HEK293 (cell line): ENCODE measurements around the gene ZMYND12.

Experiments used
- CTCF ChIA-PET: fragments of 350-600 bp; formaldehyde crosslinking; extraction: SDS; loops from one replicate; lab custom pipeline; 2021; ENCODE audit warnings: antibody characterized with exemption; lab: Yijun Ruan, JAX
- POLR2A ChIA-PET: fragments of 300-600 bp; formaldehyde crosslinking; extraction: SDS; loops from one replicate; lab custom pipeline; 2020; ENCODE audit warnings: antibody characterized with exemption, inconsistent platforms; lab: Yijun Ruan, JAX
- H3K27ac ChIP-seq: fragments of 200-500 bp; sonication (Bioruptor generic); 2 replicates; pipeline ENCODE4 v1.5.1; 2014; ENCODE audit warnings: low read depth, low read length, control low read depth, inconsistent platforms; ENCODE audit errors: extremely low read depth
- H3K36me3 ChIP-seq, 2 experiments: fragments of 200-500 bp in 1 of 2; sonication (Bioruptor generic) in 1 of 2; 1 replicate in 1 of 2; 2 replicates in 1 of 2; pipeline ENCODE4 v1.5.1; 2014 to 2017; ENCODE audit warnings: inconsistent platforms in 2 of 2, low read length in 2 of 2; ENCODE audit not compliant: control insufficient read depth in 2 of 2, insufficient read depth in 1 of 2
- H3K4me1 ChIP-seq: fragments of 200-500 bp; sonication (Bioruptor generic); 2 replicates; pipeline ENCODE4 v1.5.1; 2014; ENCODE audit warnings: mild to moderate bottlenecking, low read length, inconsistent platforms; ENCODE audit not compliant: control insufficient read depth, insufficient read depth
- H3K4me3 ChIP-seq: 2 replicates; pipeline ENCODE4 v1.5.1; 2011; ENCODE audit warnings: low read depth, mild to moderate bottlenecking, control low read depth, low read length, moderate library complexity
- H3K9me3 ChIP-seq: fragments of 200-500 bp; sonication (Bioruptor generic); 2 replicates; pipeline ENCODE4 v1.5.1; 2014; ENCODE audit warnings: low read depth, low read length, inconsistent platforms; ENCODE audit not compliant: control insufficient read depth, insufficient read depth
- BCL11A ChIP-seq: fragments of 450-650 bp; formaldehyde crosslinking; IDR thresholded peaks from 2 replicates; pipeline ENCODE4 v1.5.1; 2016; ENCODE audit warnings: low read depth, missing biosample characterization, missing genetic modification characterization
- KLF8 ChIP-seq: fragments of 450-650 bp; formaldehyde crosslinking; IDR thresholded peaks from 2 replicates; pipeline ENCODE4 v1.5.1; 2016; ENCODE audit warnings: missing biosample characterization, missing genetic modification characterization
- KLF9 ChIP-seq: fragments of 450-650 bp; formaldehyde crosslinking; IDR thresholded peaks from 2 replicates; pipeline ENCODE4 v1.5.1; 2016; ENCODE audit warnings: missing biosample characterization, missing genetic modification characterization, low read depth
- SCRT1 ChIP-seq: fragments of 450-650 bp; formaldehyde crosslinking; IDR thresholded peaks from 2 replicates; pipeline ENCODE4 v1.5.1; 2016; ENCODE audit warnings: missing biosample characterization, missing genetic modification characterization, borderline replicate concordance
- SCRT2 ChIP-seq: fragments of 450-650 bp; formaldehyde crosslinking; IDR thresholded peaks from 2 replicates; pipeline ENCODE4 v1.5.1; 2016; ENCODE audit warnings: missing biosample characterization, missing genetic modification characterization
- ZBTB11 ChIP-seq: fragments of 450-650 bp; formaldehyde crosslinking; conservative IDR thresholded peaks from 2 replicates; pipeline ENCODE4 v1.5.1; 2016; ENCODE audit warnings: low read depth, missing biosample characterization, missing genetic modification characterization
- ZBTB17 ChIP-seq: fragments of 450-650 bp; formaldehyde crosslinking; IDR thresholded peaks from 2 replicates; pipeline ENCODE4 v1.5.1; 2016; ENCODE audit warnings: missing biosample characterization, missing genetic modification characterization
- ZBTB26 ChIP-seq: fragments of 450-650 bp; formaldehyde crosslinking; optimal IDR thresholded peaks from 2 replicates; pipeline ENCODE3; 2016; ENCODE audit warnings: missing biosample characterization, mild to moderate bottlenecking, missing genetic modification characterization
- ZBTB48 ChIP-seq: fragments of 450-650 bp; formaldehyde crosslinking; IDR thresholded peaks from 2 replicates; pipeline ENCODE4 v1.5.1; 2016; ENCODE audit warnings: missing biosample characterization, missing genetic modification characterization
- ZFHX2 ChIP-seq: fragments of 450-650 bp; formaldehyde crosslinking; conservative IDR thresholded peaks from 2 replicates; pipeline ENCODE4 v1.5.1; 2016; ENCODE audit warnings: missing biosample characterization, missing genetic modification characterization
- ZNF16 ChIP-seq: fragments of 450-650 bp; formaldehyde crosslinking; IDR thresholded peaks from 2 replicates; pipeline ENCODE4 v1.5.1; 2016; ENCODE audit warnings: low read depth, missing biosample characterization, missing genetic modification characterization
- ZNF184 ChIP-seq: fragments of 450-650 bp; IDR thresholded peaks from 2 replicates; pipeline ENCODE4 v1.5.1; 2018; ENCODE audit warnings: missing biosample characterization, mild to moderate bottlenecking, missing genetic modification characterization
- ZNF280C ChIP-seq: fragments of 450-650 bp; formaldehyde crosslinking; IDR thresholded peaks from 2 replicates; pipeline ENCODE4 v1.5.1; 2016; ENCODE audit warnings: missing biosample characterization, missing genetic modification characterization
- ZNF362 ChIP-seq: fragments of 450-650 bp; formaldehyde crosslinking; IDR thresholded peaks from 2 replicates; pipeline ENCODE4 v1.5.1; 2016; ENCODE audit warnings: missing biosample characterization, missing genetic modification characterization
- ZNF488 ChIP-seq: fragments of 450-650 bp; formaldehyde crosslinking; IDR thresholded peaks from 2 replicates; pipeline ENCODE4 v1.5.1; 2016; ENCODE audit warnings: missing biosample characterization, missing genetic modification characterization
- ZNF501 ChIP-seq: fragments of 450-650 bp; formaldehyde crosslinking; IDR thresholded peaks from 2 replicates; pipeline ENCODE4 v1.5.1; 2016; ENCODE audit warnings: missing biosample characterization, missing genetic modification characterization
- ZNF530 ChIP-seq: fragments of 450-650 bp; formaldehyde crosslinking; IDR thresholded peaks from 2 replicates; pipeline ENCODE4 v1.5.1; 2016; ENCODE audit warnings: low read depth, missing biosample characterization, missing genetic modification characterization
- ZNF548 ChIP-seq: fragments of 450-650 bp; formaldehyde crosslinking; IDR thresholded peaks from 2 replicates; pipeline ENCODE4 v1.5.1; 2016; ENCODE audit warnings: missing biosample characterization, missing genetic modification characterization
- ZNF624 ChIP-seq: fragments of 450-650 bp; formaldehyde crosslinking; IDR thresholded peaks from 2 replicates; pipeline ENCODE4 v1.5.1; 2017; ENCODE audit warnings: missing biosample characterization, missing genetic modification characterization
- ZNF626 ChIP-seq: fragments of 450-650 bp; sonication (Bioruptor Pico); formaldehyde crosslinking; IDR thresholded peaks from 2 replicates; pipeline ENCODE4 v1.5.1; 2018; ENCODE audit warnings: missing biosample characterization, missing genetic modification characterization, inconsistent platforms
- ZNF629 ChIP-seq: fragments of 450-650 bp; formaldehyde crosslinking; IDR thresholded peaks from 2 replicates; pipeline ENCODE4 v1.5.1; 2017; ENCODE audit warnings: missing biosample characterization, missing genetic modification characterization
- ZNF660 ChIP-seq: fragments of 450-650 bp; IDR thresholded peaks from 2 replicates; pipeline ENCODE4 v1.5.1; 2018; ENCODE audit warnings: missing biosample characterization, mild to moderate bottlenecking, missing genetic modification characterization
- ZNF704 ChIP-seq: fragments of 450-650 bp; formaldehyde crosslinking; IDR thresholded peaks from 2 replicates; pipeline ENCODE4 v1.5.1; 2016; ENCODE audit warnings: missing biosample characterization, missing genetic modification characterization
- ZSCAN16 ChIP-seq: fragments of 450-650 bp; formaldehyde crosslinking; IDR thresholded peaks from 2 replicates; pipeline ENCODE4 v1.5.1; 2016; ENCODE audit warnings: missing biosample characterization, missing genetic modification characterization
- ZXDB ChIP-seq: fragments of 450-650 bp; formaldehyde crosslinking; IDR thresholded peaks from 2 replicates; pipeline ENCODE4 v1.5.1; 2016; ENCODE audit warnings: missing biosample characterization, missing genetic modification characterization

ZMYND12 gene

GRCh38 chr1:42386051-42386450 is 69.8 kb downstream of the ZMYND12 start:
- ChIA-PET POLR2A (no interaction called here), CTCF (no interaction called here)
- peak; percentile 87 for TF ChIP-seq SCRT2 (tag by site-specific recombination)
- TF ChIP-seq BCL11A (tag by site-specific recombination): no peak
- TF ChIP-seq KLF9: no peak
- TF ChIP-seq ZNF184 (tag by site-specific recombination): no peak
- TF ChIP-seq ZNF629 (tag by site-specific recombination): no peak
- TF ChIP-seq ZNF626 (tag by site-specific recombination): no peak
- TF ChIP-seq SCRT1: peak; percentile 78

GRCh38 chr1:42385283-42385682 is 70.5 kb downstream of the ZMYND12 start:
- ChIA-PET CTCF (interaction anchor here (0.6 kb wide), 1 partner anchor 61 kb away, joined by 5 read pairs; no protein-coding TSS in a partner anchor), POLR2A (no interaction called here)
- H3K4me1 ChIP-seq: 0 out of 2 replicates have a peak, but pooled peaks cover 4% of the 10 kb centered on the region
- H3K4me3 ChIP-seq: no peak overlapping the region
- H3K27ac ChIP-seq: no peak overlapping the region
- no peaks in the 10 kb centered on the region for H3K36me3 ChIP-seq
- no peaks in the 10 kb centered on the region for H3K9me3 ChIP-seq
- TF ChIP-seq ZSCAN16 (tag by site-specific recombination) (no peak), ZNF501 (tag by site-specific recombination) (no peak), ZNF16 (tag by site-specific recombination) (no peak), ZNF280C (tag by site-specific recombination) (no peak), ZNF362 (no peak), ZNF704 (tag by site-specific recombination) (no peak), ZBTB17 (tag by site-specific recombination) (no peak), ZNF548 (tag by site-specific recombination) (no peak), ZBTB26 (tag by site-specific recombination) (no peak), ZXDB (tag by site-specific recombination) (no peak), ZNF660 (tag by site-specific recombination) (no peak), ZBTB48 (tag by site-specific recombination) (no peak), ZBTB11 (tag by site-specific recombination) (no peak), ZNF530 (tag by site-specific recombination) (no peak), KLF8 (tag by site-specific recombination) (no peak), ZNF624 (no peak), ZFHX2 (tag by site-specific recombination) (no peak), ZNF488 (tag by site-specific recombination) (no peak)

More at GRCh38 chr1:42386051-42386450, 69.8 kb downstream of the ZMYND12 start:
- Histone ChIP-seq H3K9me3 (no peaks in the 10 kb centered on the region), H3K36me3 (no peaks in the 10 kb centered on the region), H3K4me1 (0 out of 2 replicates have a peak, but pooled peaks cover 4% of the 10 kb centered on the region), H3K27ac (no peak overlapping the region), H3K4me3 (no peak overlapping the region)
